Mucosa of descending colon (tissue), 3 donors: ENCODE data around the gene APOL4. TPM values are rescaled to one million over a fixed set of nuclear protein-coding genes. Genes with fewer than 3 reads are reported as not detected.
A peak's percentile ranks its signal among the peaks of the same experiment; 100 is the strongest.

Experiments used
- ATAC-seq: fragments of 200-7000 bp; cut with Tn5 transposase; one replicate; pipeline ENCODE4 v1.9.1; 2020; ENCODE audit warnings: mild to moderate bottlenecking, moderate library complexity
- DNase-seq, 3 donors: peaks; one replicate each; pipeline ENCODE4 v3.0.0-alpha.2; 2020
- H3K36me3 ChIP-seq: fragments of 200-600 bp; one replicate; pipeline ENCODE4 v1.8.0; 2021; ENCODE audit warnings: low read depth, mild to moderate bottlenecking
- H3K4me1 ChIP-seq: fragments of 200-600 bp; one replicate; pipeline ENCODE4 v1.8.0; 2021; ENCODE audit warnings: low read depth, mild to moderate bottlenecking
- H3K4me3 ChIP-seq: fragments of 200-600 bp; one replicate; pipeline ENCODE4 v1.8.0; 2021; ENCODE audit warnings: mild to moderate bottlenecking
- H3K9me3 ChIP-seq: fragments of 200-600 bp; one replicate; pipeline ENCODE4 v1.8.0; 2021; ENCODE audit warnings: mild to moderate bottlenecking
- intact Hi-C, 2 donors: fragments of 100-400 bp; cut with DNase I in 1 of 2; cut with micrococcal nuclease in 1 of 2; formaldehyde crosslinking; loops; one replicate each; pipeline versions ENCODE4 v1.11.0 to v1.11.1; 2022; cut with DNase I, micrococcal nuclease
- total RNA-seq, 3 donors: library from RNA; stranded (reverse); fragmentation: NEBNext Ultra II Directional in 2 of 3; extraction: Animal tissue kit (Norgen Biotek cat#: 25700) in 2 of 3; gene quantifications; one replicate each; pipeline versions ENCODE4 v1.2.1 to v1.2.4, GENCODE V29; 2021 to 2023
- TF ChIP-seq, protein P1 (sequence below): fragments of 200-600 bp; IDR thresholded peaks from one replicate; pipeline ENCODE4 v1.8.0; 2022; ENCODE audit warnings: antibody characterized with exemption, mild to moderate bottlenecking
- donor health status: DM: no; HTN: no; CAD: no; lungs with moderate emphysema.
- donor health status: DM: no; HTN: no; CAD: no.
- donor health status: DM: no; HTN: yes; CAD: no.

APOL4 gene
- total RNA-seq, 3 donors from 2014 or later, result 1.7 to 4.3 (median 2.7) TPM

DNA sequence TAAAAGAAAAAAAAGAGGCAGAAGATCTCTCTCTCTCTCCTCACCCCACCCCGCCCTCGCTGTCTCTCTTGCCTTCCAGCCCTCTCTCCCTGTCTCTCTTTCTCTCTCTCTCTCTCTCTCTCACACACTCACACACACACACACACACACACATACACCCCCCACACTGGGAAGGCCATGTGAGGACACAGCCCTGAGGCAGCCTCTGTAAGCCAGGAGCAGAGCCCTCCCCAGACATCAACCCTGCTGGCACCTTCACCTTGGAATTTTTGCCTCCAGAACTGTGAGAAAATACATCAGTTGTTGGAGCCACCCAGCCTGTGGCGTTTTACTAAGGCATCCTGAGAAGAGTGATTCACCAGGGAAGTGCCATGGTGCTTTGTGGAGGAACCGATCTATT, 55.7 kb downstream of the APOL4 start:
- ATAC-seq (peak; percentile 9), DNase-seq (no peak)
- Histone ChIP-seq H3K4me3 (no peak overlapping the region), H3K9me3 (no peaks in the 10 kb centered on the region), H3K36me3 (no peaks in the 10 kb centered on the region), H3K4me1 (no peaks in the 10 kb centered on the region)
- TF ChIP-seq, protein P1, sequence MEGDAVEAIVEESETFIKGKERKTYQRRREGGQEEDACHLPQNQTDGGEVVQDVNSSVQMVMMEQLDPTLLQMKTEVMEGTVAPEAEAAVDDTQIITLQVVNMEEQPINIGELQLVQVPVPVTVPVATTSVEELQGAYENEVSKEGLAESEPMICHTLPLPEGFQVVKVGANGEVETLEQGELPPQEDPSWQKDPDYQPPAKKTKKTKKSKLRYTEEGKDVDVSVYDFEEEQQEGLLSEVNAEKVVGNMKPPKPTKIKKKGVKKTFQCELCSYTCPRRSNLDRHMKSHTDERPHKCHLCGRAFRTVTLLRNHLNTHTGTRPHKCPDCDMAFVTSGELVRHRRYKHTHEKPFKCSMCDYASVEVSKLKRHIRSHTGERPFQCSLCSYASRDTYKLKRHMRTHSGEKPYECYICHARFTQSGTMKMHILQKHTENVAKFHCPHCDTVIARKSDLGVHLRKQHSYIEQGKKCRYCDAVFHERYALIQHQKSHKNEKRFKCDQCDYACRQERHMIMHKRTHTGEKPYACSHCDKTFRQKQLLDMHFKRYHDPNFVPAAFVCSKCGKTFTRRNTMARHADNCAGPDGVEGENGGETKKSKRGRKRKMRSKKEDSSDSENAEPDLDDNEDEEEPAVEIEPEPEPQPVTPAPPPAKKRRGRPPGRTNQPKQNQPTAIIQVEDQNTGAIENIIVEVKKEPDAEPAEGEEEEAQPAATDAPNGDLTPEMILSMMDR, result no peak
- intact Hi-C loops, result loop anchor here in 1 of 2 donors (5.0 kb wide), 1 partner anchor 36 kb away; no protein-coding TSS in a partner anchor

- H3K36me3 ChIP-seq, result no peaks in the 10 kb centered on the region
- no peaks in the 10 kb centered on the region for H3K9me3 ChIP-seq
- H3K4me1 ChIP-seq, result no peaks in the 10 kb centered on the region
- intact Hi-C loops, result loop anchor here in 1 of 2 donors (5.0 kb wide), 1 partner anchor 37 kb away; no protein-coding TSS in a partner anchor
- peak in 2 of 3 donors; percentile 44 to 56 for DNase-seq
- peak; percentile 80 for ATAC-seq
- TF ChIP-seq, protein P1, result peak; percentile 15
- no peak overlapping the region for H3K4me3 ChIP-seq
Measured at GRCh38 chr22:36144886-36145541, 56.6 kb downstream of the APOL4 start.

- TF ChIP-seq, protein P1, result no peak
- no peak for DNase-seq
- Histone ChIP-seq H3K36me3 (no peaks in the 10 kb centered on the region), H3K9me3 (no peaks in the 10 kb centered on the region), H3K4me3 (no peak overlapping the region), H3K4me1 (no peaks in the 10 kb centered on the region)
- no peak for ATAC-seq
- intact Hi-C loops, result no loop called here
Measured at GRCh38 chr22:36143956-36144355, 57.7 kb downstream of the APOL4 start.

DNA sequence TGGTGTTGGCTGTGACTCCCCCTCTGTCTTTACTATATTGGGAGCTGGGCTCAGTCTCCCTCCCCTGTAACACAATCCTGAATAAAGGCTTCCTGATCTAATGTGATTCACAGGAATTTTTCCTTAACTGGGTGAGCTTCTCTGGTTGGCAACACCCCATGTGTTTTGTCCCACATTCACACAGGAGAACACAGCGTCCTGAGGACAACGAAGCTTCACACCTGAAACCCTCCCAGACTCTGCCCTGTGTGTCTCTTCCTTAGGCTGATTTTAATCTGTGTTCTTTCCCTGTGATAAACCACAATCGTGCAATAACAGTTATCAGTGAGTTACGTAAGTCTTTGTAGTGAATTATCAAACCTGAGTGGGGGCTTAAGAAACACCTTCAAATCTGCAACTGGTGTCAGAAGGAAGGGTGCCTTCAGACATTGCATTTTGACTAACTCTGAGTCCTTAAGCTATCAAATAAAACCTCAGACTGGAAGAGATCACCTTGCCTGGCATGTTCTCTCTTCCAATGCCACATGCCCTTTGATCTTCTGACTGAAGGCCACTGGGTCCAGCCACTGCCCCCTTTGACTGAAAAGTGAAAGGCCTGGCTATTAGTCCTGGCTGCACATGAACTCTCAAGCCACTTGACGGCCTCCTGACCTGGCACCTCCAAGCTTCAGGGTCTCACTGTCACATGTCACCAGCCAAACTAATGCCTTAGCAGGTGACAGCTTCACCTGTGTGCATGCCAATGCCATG, 58.4 kb downstream of the APOL4 start:
- no peak overlapping the region for H3K4me3 ChIP-seq
- H3K4me1 ChIP-seq, result no peaks in the 10 kb centered on the region
- intact Hi-C loops, result no loop called here
- TF ChIP-seq, protein P1, result no peak
- no peaks in the 10 kb centered on the region for H3K36me3 ChIP-seq
- DNase-seq (no peak), ATAC-seq (no peak)
- no peaks in the 10 kb centered on the region for H3K9me3 ChIP-seq

DNA sequence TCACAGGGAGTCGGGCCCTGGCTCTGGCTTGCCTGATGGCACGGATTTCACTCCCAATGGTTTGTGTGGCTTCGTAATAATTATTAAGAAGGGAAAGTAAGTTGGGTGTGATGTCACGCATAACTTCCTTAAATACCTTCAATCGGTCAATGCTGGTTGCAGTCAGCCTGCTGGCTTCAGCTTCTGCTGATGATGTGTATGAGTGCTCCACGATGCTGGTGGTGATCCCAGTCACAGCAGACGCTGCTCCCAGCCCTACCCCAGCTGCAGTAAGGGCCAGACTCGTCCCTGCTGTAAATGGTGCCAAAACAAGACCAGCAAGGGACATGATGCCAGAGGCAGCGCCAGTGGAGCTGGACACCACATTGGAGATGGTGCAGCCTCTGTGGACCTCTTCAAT, 60.1 kb downstream of the APOL4 start:
- Histone ChIP-seq H3K36me3 (no peaks in the 10 kb centered on the region), H3K4me1 (no peaks in the 10 kb centered on the region), H3K9me3 (no peaks in the 10 kb centered on the region), H3K4me3 (no peak overlapping the region)
- TF ChIP-seq, protein P1, result no peak
- no peak for ATAC-seq
- no peak for DNase-seq
- intact Hi-C loops, result no loop called here

Other genes with a start within 250 kb of the APOL4 start
- 100 to 1,000 TPM in 1 of 3 donors, 10 to 100 TPM in 2; 46.0 to 141 (median 46.2) TPM for gene RBFOX2, start 173.0 kb downstream of the APOL4 start, total RNA-seq
- 10 to 100 TPM; 11.4 to 29.3 (median 20.5) TPM for gene APOL3, start 41.1 kb downstream of the APOL4 start, total RNA-seq
- gene APOL2, start 37.7 kb upstream of the APOL4 start, total RNA-seq, result 10 to 100 TPM; 46.3 to 64.8 (median 56.3) TPM
- gene APOL1, start 51.3 kb upstream of the APOL4 start, total RNA-seq, result 10 to 100 TPM; 26.0 to 85.7 (median 68.5) TPM
- 100 to 1,000 TPM; 501 to 831 (median 599) TPM for gene MYH9, start 186.2 kb upstream of the APOL4 start, total RNA-seq